ENCODE measurements around the gene SH3PXD2A.
"Not testable (repeated sequence)": the region's sequence is repeated elsewhere in the genome, so short reads cannot be mapped to it uniquely, and the experiment has no call there.

The SH3PXD2A gene

DNA sequence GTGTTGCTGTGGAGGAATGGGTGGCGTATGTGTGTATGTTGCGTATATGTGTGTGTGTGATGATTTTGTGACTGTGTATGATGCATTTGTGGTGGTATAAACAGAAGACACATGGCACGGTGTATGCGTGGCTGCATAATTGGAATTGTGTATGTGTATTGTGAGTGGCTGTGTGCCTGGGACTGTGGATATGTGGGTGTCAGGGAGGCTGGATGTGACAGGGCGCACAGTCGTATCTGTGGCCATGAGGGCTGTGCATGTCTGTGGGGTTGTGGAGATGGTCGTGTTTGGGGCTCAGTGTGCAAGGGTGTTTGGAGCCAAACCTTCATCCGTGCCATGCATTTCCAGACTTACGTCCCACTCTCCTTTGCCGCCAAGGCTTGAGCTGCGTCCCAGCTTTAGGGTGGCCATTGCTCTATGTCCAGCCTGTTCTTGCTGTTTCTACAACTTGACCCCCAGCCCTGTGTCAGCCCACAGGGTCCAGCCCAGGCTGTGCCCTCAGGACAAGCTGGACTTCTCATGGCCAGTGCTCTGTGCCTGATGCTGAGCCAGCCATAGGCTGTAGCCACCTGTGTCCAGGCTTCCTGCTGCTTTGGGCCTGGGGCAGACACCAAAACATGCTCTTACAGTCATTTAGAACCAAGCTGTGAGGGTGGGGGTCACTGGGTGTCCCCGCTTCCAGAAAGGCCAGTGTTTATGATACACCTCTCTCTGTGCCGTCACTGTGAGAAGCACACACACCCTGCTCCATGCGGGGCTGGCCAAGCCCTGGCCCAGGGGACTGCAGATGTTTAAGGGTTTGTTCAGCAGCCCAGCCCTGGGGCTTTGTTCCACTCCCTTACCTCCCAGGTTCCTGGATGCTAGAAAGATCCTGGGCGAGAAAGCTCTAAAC is 234.2 kb downstream of the SH3PXD2A start:
- DNase-seq (ENCODE audit: low read depth) = no peak

DNA sequence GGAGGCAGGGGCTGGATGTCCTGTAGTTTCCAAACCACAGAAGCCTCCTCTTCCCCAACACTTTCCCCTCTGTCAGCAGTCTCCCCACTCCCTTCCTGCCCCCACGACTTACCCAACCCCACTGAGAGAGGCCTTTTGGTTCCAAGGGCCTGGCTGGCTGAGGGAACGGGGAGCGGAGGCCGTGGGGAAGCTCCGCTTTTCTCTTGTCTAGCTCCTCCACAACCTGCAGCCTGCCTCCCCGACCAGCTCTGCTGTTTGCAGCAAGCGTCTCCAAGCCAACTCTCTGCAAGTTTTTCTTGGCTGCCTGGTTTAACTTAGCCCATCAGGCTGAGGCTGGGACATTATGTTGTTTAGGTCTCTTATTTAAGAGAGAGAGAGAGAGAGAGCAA is 235.0 kb downstream of the SH3PXD2A start:
- DNase-seq (ENCODE audit: low read depth) = no peak

DNA sequence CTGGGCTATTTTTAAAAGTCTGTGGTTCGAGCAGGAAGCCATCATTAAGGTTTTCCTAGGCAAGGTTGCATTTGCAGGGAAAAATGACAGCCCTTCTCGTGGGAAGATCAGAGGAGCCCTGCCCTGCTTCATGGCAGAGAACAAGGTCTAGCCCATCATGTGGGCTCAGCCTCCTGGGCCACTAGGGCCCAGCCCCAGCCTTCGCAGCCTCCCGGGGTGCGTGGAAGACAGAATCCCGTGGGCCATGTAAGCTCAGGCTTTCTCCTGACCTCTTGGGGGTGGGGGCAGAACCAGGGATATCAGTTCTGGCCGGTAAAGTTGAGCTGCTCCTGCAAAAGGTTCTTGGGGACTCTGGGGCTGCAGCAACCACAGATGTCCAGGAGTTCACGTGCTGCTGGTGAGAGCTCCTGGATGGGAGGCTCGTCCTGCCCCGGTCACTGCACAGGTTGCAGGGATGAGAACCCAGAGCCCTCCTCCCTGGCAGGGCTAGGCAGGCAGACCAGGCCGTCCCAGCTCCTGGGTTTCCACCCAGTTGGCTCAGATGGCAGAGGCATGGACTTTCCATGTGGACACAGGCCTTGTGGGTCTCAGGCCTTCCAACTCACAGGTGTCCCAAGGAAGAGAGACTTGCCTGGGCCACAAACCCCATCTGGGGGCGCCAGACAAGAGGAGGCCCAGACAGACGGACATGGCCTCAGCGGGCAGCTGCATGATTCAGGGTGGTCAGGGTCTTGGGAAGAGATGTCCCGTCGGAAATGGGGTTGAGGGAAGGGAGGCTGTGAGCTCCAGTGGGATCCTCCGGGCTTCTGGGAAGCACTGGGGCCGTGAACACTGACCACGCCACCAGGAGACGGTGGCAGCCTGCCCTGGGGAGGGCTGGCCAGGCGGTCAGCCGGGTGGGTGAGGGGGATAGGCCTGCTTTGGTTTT is 235.7 kb downstream of the SH3PXD2A start:
- no peak for DNase-seq (ENCODE audit: low read depth)

DNA sequence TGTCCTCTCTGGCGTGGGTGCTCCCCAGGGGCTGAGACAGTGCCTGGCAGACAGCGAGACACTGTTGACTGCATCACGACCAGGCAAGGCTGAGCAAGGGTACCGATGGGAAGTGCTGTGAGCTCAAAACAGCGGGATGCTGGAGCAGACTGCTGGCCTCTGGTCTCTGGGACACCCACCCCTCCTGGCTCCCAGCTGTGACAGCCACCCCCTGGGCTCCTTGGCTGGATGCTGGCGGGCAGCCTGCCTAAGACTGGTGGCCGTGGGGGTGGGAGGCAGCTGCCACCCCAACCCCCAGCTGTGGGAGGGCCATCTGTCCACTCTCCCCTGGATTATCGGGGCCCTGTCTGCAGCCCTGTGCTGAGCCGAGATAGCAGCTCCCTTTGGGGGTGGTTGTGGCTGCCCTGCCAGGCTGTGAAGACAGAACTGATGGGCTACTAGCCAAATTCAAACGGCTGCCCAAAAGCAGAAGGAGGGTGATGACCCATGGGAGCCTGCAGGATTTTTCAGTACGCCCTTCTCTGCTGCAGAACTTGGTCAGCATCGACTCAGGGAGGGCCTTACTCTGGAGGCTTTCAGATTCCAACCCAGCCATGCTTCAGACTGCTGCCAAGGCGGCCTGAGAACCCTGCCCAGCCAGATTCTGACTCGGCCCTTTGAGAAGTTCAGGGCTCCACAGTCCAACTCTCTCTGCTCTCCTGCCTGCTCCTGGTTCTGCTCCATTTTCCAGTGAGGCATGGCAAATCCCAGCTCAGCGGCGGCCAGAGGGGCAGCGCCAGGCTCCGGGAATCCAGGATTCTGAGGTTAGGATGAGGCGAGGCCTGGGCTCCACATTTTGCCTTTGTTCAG is 236.6 kb downstream of the SH3PXD2A start:
- DNase-seq (ENCODE audit: low read depth) = no peak

DNA sequence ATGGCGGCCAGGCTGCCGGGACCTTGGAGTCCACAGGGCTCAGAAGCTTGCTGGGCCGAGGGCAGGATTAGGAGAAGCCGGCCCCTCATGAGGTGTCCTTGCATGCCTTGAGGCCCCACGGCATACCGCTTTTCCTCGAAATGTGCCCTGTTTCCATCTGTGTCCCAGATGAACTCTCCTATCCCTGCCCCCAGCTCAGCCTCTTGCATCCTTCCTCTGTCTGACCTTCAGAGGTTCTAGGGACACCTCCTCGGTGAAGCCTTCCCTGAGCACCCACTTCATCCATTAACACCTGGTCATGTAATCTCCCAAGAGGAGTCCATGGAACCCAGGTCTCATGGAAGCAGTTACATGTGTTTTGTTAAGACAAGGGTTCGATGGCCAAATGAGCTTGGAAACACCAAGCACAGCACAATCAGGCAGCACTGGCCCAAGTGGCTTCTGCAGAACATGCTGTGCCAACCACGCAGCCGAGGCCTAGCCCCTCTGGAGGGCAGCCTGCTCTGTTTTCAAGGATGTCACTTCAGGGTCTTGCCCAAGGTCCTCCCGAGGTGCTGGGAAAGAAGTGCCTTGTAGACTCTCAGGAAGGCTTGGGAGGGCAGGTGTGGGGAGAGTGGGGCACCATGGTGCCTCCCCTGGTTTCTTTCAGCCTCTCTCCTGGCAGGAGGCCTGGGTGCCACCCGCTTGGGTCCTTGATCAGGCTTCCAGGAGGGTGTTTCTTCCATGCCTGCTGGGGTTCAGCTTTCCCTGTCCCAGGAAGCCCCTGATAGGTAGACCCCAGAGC is 237.6 kb downstream of the SH3PXD2A start:
- DNase-seq (ENCODE audit: low read depth) = no peak

DNA sequence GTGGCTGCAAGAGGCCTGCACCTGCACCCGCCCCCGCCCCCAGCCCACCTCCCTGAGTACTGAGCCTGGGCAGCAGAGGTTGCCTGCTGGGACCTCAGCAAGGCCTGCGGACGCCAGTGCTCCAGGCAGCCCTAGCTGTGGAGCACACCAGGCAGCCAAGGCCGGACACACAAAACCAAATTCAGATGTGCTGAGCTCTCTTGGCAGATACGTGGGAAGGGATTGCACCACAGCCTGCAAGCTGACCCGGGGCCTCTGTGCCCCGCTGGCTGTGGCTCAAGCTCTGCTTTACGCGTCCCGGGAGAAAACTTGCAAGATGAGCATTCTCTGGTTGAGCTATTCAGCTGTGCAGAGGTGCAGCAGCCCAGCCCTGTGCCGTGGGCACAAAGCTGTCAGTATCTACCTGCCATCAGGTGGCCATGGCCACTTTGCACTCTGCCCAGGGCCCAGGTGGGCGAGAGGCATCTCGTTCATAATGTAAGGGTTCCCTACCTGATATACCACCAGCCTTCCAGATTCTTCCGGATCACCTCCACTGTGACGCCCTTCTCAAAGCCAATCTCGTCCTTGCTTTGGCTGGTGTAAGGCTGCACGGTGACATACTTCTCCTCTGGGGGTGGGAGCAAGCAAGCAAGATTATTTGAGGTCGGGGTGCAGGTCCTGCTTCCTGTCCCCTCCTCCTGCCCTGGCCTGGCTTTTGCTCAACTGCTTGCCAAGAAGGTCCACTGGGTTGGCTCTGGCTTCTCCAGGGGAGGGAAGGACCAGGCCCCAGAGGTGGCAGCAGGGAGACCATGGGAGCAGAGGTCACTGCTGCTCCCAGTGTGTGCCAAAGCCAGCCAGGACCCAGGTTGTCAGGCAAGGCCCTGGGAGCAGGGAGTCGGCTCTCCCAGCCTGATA is 238.4 kb downstream of the SH3PXD2A start:
- DNase-seq (ENCODE audit: low read depth) = no peak

DNA sequence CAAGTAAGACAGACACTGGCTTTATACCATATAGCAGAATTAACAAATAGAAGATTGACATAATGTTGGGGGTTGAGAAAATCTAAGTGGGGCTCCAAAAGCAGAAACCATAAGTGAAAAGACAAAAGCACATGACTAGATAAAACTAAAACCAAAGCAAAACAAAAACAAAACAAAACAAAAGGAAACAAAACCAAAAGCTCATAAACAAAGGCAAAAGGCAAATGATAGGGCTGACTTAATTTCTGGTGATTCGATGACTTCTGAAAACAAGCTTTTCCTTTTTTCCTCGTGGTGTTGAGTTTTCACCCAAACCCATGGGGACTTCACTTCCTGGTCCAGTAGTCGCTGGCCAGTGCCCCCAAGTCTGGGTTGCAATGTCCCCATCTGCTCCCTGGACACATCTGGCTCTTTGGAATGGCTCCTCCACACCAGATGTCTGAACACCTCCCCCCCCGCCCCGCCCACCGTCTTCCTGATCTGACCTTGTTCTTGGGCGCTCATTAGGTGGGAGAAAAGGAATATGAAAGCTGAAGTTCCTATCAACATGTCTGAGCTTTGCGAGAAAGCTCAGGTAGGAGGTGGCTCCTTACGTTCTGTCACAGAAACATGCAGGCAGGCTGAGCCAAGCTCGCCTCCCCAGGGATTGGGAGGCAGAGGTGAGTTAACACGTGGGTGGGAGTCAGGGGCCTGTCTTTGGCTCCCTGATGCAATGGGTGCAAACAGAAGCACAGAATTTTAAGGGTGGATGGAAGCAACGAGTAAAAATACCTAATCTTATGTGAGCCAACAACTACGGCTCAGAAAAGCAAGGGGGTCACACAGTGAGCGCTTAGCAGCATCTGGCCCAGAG is 240.8 kb downstream of the SH3PXD2A start:
- DNase-seq (ENCODE audit: low read depth) = no peak

DNA sequence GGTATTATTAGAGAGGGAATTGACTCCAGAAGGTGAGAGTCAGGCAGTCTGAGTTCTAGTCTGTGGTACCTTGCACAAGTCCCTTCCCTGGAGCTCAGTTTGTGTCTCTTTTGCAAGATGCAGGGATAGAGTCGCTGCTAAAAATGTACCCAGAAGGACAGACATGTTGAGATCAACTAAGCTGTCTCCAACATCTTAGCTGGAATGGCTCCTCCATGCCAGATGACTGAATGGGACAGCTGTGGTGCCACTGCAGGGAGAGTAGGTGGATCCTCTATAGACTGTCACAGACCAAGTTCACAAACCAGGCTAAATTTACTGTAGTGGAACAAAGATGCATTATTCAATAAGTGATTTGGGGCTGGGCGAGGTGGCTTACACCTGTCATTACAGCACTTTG is 241.8 kb downstream of the SH3PXD2A start:
- no peak for DNase-seq (ENCODE audit: low read depth)

DNA sequence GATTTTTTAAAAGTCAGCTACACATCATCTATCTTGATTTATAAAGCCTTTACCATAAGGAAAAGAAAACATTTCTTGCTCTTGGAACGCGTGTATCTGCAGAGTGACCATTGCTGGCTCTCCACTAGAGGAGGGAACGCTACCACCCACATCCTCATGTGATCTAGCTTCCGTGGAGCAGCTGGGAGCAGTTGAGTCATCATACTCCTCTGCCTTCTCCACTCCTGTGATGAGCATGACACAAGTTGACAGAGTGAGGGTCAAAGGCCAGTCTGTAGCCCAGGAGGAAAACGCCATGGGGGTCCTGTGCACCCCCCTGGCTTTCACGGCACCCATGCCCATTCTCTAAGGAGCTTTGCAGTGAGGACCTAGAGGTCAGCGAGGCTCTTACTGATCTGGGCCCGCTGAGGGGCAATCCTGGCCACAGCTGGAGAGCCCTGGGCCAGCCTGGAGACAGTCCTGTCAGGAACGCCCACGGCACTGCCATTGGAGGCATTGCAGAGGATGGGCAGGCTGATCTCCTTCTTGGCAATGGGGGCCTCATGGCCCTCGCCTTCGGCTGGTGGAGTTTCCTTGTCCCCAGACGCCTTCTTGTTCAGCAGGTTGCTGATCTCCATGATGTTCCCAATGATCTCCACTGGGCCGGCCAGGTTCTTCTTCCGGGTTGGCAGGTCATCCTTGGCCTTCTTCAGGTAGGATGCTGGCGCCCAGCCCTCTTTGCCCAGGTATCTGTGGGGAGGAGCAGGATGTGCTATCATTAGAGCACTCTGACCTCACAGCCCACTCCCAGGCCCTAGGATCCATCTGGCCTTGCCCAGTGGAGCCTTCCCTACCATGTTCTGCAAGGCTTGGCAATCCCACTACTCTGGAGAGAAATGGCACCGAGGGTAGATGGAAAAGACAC is 242.7 kb downstream of the SH3PXD2A start:
- no peak for DNase-seq (ENCODE audit: low read depth)

DNA sequence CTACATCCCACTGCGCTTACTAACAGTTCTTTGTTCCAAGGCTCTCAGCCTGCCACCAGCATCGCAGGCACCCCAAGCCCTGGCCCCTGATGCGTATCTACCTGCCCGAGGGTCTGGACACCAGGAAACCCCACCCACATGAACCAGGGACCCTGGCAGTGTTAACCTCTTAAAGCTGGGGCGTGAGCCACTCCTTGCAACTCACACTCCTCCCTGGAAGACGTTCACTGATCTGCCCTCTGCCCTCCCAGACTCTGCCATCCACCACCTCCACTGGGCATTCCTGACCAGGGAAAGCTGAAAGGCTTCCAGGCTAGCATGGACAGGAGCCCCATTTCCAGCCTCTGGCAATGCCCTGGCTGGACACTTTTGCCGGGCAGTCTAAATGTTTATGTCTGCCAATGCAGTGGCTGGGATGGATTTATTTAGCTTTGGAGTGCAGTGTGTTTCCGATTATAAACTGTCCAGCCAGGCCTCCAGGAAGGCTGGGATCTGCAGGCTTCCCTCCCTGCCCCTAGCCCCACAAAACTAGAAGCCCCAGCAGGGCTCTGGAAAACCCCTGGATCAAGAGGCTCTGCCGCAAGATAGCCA is 244.4 kb downstream of the SH3PXD2A start:
- no peak for DNase-seq (ENCODE audit: low read depth)

DNA sequence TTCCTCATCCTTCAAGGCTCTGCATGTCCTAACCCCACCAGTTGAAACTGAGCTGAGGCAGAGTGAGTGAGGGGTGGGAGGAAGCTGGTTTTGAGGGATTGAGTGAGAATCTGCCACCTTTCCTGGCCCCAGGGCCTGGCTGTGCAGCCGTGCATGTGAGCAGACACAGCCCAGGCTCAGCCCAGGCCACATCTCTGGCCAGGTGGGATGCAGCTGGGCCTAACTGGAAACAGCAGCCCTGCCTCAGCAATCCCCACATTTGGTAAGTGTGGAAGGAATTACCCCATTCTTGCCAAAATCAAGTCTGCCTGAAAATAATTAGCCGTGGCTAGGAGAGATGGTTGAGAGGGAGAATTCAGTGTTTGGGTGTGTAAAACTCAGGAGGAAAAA is 245.3 kb downstream of the SH3PXD2A start:
- DNase-seq (ENCODE audit: low read depth) = no peak

DNA sequence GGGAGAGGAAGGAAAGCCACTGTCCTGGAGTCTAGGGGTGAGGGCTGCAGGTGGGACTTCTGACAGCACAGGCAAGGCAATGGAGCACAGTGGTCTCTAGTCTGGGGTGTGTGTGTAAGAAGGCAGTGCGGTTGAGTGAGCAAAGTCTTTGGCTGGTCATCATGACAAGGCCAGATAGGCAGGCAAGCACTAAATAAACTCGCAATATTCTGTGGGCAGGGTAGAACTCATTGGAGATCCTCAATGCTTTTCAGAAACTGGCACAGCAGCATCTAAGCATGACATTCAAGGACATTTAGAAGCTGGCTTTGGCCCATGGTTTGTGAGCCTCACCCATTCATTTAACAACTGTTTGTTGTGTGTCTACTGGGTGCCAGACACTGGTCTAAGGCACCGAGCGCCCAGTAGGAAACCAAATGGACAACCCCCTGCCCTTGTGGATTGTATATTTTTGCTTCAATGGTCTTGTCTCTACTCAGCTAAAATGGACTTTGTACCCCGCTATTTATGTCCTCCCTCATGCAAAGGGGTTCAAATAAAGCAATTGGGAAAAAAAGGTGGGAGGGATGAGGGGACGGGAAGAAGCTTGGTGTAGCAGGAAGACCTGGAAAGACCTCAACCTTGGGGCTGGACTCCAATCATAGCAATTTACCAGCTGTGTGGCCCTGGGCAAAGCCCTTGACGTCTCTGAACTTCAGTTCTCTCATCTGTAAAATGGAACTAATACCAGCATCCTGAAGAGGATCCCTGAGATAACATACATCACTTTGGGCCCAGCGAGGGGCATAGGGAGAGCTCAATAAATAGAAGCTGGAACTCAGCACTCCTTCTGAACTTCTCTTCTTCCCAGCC is 245.9 kb downstream of the SH3PXD2A start:
- no peak for DNase-seq (ENCODE audit: low read depth)

DNA sequence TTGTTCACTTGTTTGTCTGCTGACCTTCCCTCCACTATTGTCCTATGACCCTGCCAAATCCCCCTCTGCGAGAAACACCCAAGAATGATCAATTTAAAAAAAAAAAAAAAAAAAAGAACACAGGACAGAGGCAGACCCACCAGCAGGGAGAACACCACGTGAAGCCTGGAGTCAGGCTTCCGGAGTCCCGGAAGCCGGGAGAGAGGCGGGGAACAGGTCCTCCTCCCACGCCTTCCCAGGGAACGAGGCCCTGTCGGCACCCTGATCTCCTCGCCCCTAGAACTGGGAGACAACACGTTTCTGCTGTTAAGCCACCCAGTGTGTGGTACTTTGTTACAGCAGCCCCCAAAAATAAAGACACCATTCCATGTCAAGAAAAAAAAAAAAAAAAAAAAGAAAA is 247.3 kb downstream of the SH3PXD2A start:
- not testable (repeated sequence) for DNase-seq (ENCODE audit: low read depth)

DNA sequence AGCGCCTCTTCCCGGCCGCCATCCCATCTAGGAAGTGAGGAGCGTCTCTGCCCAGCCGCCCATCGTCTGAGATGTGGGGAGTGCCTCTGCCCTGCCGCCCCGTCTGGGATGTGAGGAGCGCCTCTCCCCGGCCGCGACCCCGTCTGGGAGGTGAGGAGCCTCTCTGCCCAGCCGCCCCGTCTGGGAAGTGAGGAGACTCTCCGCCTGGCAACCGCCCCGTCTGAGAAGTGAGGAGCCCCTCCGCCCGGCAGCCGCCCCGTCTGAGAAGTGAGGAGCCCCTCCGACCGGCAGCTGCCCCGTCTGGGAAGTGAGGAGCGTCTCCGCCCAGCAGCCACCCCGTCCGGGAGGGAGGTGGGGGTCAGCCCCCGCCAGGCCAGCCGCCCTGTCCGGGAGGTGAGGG is 248.3 kb downstream of the SH3PXD2A start:
- not testable (repeated sequence) for DNase-seq (ENCODE audit: low read depth)

DNA sequence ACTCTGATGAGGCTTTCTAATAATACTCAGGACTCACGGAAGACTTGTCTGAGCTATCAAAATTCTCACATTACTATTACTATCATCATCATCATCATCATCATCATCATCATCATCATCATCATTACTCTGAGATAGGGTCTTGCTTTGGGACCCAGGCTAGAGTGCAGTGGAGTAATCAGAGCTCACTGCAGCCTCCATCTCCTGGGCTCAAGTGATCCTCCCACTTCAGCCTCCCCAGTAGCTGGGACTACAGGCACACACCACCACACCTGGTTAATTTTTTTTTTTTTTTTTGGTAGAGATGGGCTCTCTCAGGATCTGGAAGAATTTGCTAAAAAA is 249.3 kb downstream of the SH3PXD2A start:
- DNase-seq (ENCODE audit: low read depth) = not testable (repeated sequence)

DNA sequence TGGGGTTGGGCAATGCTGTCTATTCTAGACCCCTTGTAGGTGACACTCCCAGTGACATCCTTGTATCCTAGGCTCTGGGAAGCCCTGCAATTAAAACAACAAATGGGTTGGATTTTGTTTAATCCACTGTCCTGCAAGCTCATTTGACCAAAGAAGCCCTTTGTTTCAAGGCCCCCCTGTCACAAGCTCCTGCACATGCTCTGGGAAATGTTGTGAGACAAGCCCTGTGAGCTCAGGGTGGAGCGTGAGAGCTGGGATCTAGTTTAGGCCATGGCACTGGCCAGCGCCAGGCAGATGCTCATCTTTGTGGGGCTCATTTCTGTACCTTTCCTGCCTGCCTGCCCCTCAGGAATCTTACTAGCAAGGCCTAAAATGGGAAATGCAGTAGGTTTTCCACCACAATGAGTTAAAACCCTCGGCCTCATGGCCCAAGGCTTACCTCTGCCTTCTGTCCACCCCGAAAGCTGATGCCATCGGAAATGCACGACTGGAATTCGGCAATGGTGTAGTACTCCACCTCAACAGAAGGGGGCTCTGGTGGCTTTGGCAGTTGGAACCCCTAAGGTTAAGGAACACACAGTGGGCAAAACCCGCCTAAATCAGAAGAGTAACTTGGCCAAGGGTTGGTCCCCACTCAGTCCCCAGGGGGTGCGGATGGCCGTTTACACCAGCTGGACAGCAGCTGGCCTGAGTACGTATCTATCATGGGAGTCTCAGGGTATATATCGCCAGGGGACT is 249.8 kb downstream of the SH3PXD2A start:
- DNase-seq (ENCODE audit: low read depth) = peak; percentile 15
